Measurements from ENCODE around the gene RASA3. TPM values are rescaled to one million over a fixed set of nuclear protein-coding genes. Genes with fewer than 3 reads are reported as not detected.

RASA3 gene
- total and polyA plus RNA-seq, 2 of the 4 experiments (the other 2 are of a cell fraction): 21.0 to 31.4 TPM

- no TSS peak for BruUV-seq (replicated peaks)
- Histone ChIP-seq H3K18ac (ENCODE audit: low read depth, low read length) (no peak overlapping the region), H3K4me1 (ENCODE audit: control insufficient read depth, insufficient read depth, low read length) (no peaks in the 10 kb centered on the region), H3K23ac (ENCODE audit: low read depth, low read length) (no peak overlapping the region), H3K14ac (replicated peaks; ENCODE audit: low read depth, low read length) (no peak overlapping the region), H2AK5ac (ENCODE audit: low read depth, low read length) (no peak overlapping the region), H2BK5ac (ENCODE audit: low read depth, low read length, poor library complexity, severe bottlenecking) (no peak overlapping the region), H2AFZ (replicated peaks; ENCODE audit: low read length, poor library complexity) (no peak overlapping the region), H3K79me1 (ENCODE audit: low read depth in 1 of 2, low read length in 2 of 2) (peaks cover 25 to 40% of the 10 kb centered on the region in 2 experiments), H3K9ac (ENCODE audit: low read depth, low read length) (no peak overlapping the region), H3K36me3 (ENCODE audit: control insufficient read depth, insufficient read depth, low read length) (peaks cover 50% of the 10 kb centered on the region), H3K56ac (ENCODE audit: extremely low read depth, insufficient read depth, low read length) (no peak overlapping the region), H3K4me3 (ENCODE audit: insufficient read depth, low read depth, low read length) (no peak overlapping the region), H3K4ac (ENCODE audit: low read depth, low read length) (no peak overlapping the region), H3K9me1 (ENCODE audit: insufficient read depth, low read length) (peaks cover 8% of the 10 kb centered on the region), H3K9me3 (ENCODE audit: control insufficient read depth, insufficient read depth, low read length) (no peaks in the 10 kb centered on the region), H2BK20ac (ENCODE audit: low read depth, low read length) (no peak overlapping the region), H3K27ac (ENCODE audit: insufficient read depth, low read length) (no peak overlapping the region), H3K27me3 (ENCODE audit: control insufficient read depth, insufficient read depth, low read length) (no peaks in the 10 kb centered on the region), H4K5ac (ENCODE audit: low read depth, low read length) (no peak overlapping the region), H4K91ac (ENCODE audit: insufficient read depth, low read depth, low read length) (no peak overlapping the region), H2BK15ac (ENCODE audit: low read depth, low read length) (no peak overlapping the region), H2AK9ac (replicated peaks; ENCODE audit: low read depth, low read length, poor library complexity) (no peak overlapping the region), H4K8ac (ENCODE audit: low read depth in 2 of 2, low read length in 2 of 2) (no peak overlapping the region), H3K4me2 (ENCODE audit: low read depth, low read length) (no peak overlapping the region), H2BK120ac (ENCODE audit: low read depth, low read length) (no peak overlapping the region), H4K20me1 (ENCODE audit: insufficient read depth, low read length) (peaks cover 12% of the 10 kb centered on the region; the same call in 1 of the 2 replicates)
- ChIA-PET CTCF (no interaction called here), POLR2A (ENCODE audit: unreplicated experiment) (no interaction called here)
- ATAC-seq (ENCODE audit: low read depth): no peak
- intact Hi-C loops (cut with micrococcal nuclease) (no loop called here), in situ Hi-C loops (cut with MboI; ENCODE audit: low sequenced_read_pairs) (no loop called here), dilution Hi-C loops (cut with HindIII; ENCODE audit: low sequenced_read_pairs, unreplicated experiment) (no loop called here)
- WGBS, 2 experiments (ENCODE audit: extremely low coverage in 2 of 2, insufficient read length in 1 of 2): no CpG with 5 or more reads among the region's 10 CpGs
- TF ChIP-seq RFX5 (IDR thresholded peaks at IDR 0.05; ENCODE audit: low read depth, low read length): no peak
- no peak for TF ChIP-seq ELK1 (IDR thresholded peaks at IDR 0.05; ENCODE audit: borderline replicate concordance, low read depth, low read length)
- TF ChIP-seq MXI1 (IDR thresholded peaks at IDR 0.05; ENCODE audit: borderline replicate concordance, low read depth, low read length): no peak
- DNase-seq: no peak
These were observed 141.2 kb downstream of the RASA3 start for GRCh38 chr13:113991191-113991669.

All from IMR-90 (cell line).